HG03575 (cell line): ENCODE results near the gene SPRYD3.

Experiments
- ATAC-seq: cut with Tn5 transposase; IDR thresholded peaks from one replicate; pipeline ENCODE4 v1.9.1; 2021; ENCODE audit not compliant: unreplicated experiment, insufficient number of reproducible peaks, low FRiP score; ENCODE audit errors: extremely low read depth

SPRYD3 gene

GRCh38 chr12:53055471-53056266, 23.5 kb downstream of the SPRYD3 start:
- ATAC-seq = no peak

- ATAC-seq = no peak
Measured at GRCh38 chr12:53054112-53054878, 24.9 kb downstream of the SPRYD3 start.

- ATAC-seq = no peak
Measured at GRCh38 chr12:53053218-53054111, 25.7 kb downstream of the SPRYD3 start.

GRCh38 chr12:53052419-53053217, 26.6 kb downstream of the SPRYD3 start:
- ATAC-seq = no peak

GRCh38 chr12:53051881-53052412, 27.2 kb downstream of the SPRYD3 start:
- no peak for ATAC-seq

- ATAC-seq = no peak
Measured at GRCh38 chr12:53051058-53051880, 27.9 kb downstream of the SPRYD3 start.

- ATAC-seq = no peak
Measured at GRCh38 chr12:53050426-53051057, 28.6 kb downstream of the SPRYD3 start.

- no peak for ATAC-seq
Measured at GRCh38 chr12:53049571-53050318, 29.4 kb downstream of the SPRYD3 start, which contains the start of gene TNS2. TSS of gene TNS2 (plus strand) at chr12:53050065. CDS start at chr12:53050186, 121 bp downstream.

- ATAC-seq = no peak
Measured at GRCh38 chr12:53048780-53049401, 30.3 kb downstream of the SPRYD3 start.

GRCh38 chr12:53048033-53048779, 31.0 kb downstream of the SPRYD3 start:
- no peak for ATAC-seq

- ATAC-seq = no peak
Measured at GRCh38 chr12:53047221-53048032, 31.8 kb downstream of the SPRYD3 start.

- ATAC-seq = no peak
Measured at GRCh38 chr12:53046655-53047220, 32.5 kb downstream of the SPRYD3 start.

GRCh38 chr12:53045696-53046045, 33.5 kb downstream of the SPRYD3 start:
- no peak for ATAC-seq

- no peak for ATAC-seq
Measured at GRCh38 chr12:53044896-53045695, 34.1 kb downstream of the SPRYD3 start.
